HEK293 (cell line): ENCODE results near the gene ARMS2.

Experiments used
- CTCF ChIA-PET: fragments of 350-600 bp; formaldehyde crosslinking; extraction: SDS; loops from one replicate; lab custom pipeline; 2021; ENCODE audit warnings: antibody characterized with exemption; lab: Yijun Ruan, JAX
- POLR2A ChIA-PET: fragments of 300-600 bp; formaldehyde crosslinking; extraction: SDS; loops from one replicate; lab custom pipeline; 2020; ENCODE audit warnings: antibody characterized with exemption, inconsistent platforms; lab: Yijun Ruan, JAX
- H3K27ac ChIP-seq: fragments of 200-500 bp; sonication (Bioruptor generic); 2 replicates; pipeline ENCODE4 v1.5.1; 2014; ENCODE audit warnings: low read depth, low read length, control low read depth, inconsistent platforms; ENCODE audit errors: extremely low read depth
- H3K36me3 ChIP-seq, 2 experiments: fragments of 200-500 bp in 1 of 2; sonication (Bioruptor generic) in 1 of 2; 1 replicate in 1 of 2; 2 replicates in 1 of 2; pipeline ENCODE4 v1.5.1; 2014 to 2017; ENCODE audit warnings: inconsistent platforms in 2 of 2, low read length in 2 of 2; ENCODE audit not compliant: control insufficient read depth in 2 of 2, insufficient read depth in 1 of 2
- H3K4me1 ChIP-seq: fragments of 200-500 bp; sonication (Bioruptor generic); 2 replicates; pipeline ENCODE4 v1.5.1; 2014; ENCODE audit warnings: mild to moderate bottlenecking, low read length, inconsistent platforms; ENCODE audit not compliant: control insufficient read depth, insufficient read depth
- H3K4me3 ChIP-seq: 2 replicates; pipeline ENCODE4 v1.5.1; 2011; ENCODE audit warnings: low read depth, mild to moderate bottlenecking, control low read depth, low read length, moderate library complexity
- H3K9me3 ChIP-seq: fragments of 200-500 bp; sonication (Bioruptor generic); 2 replicates; pipeline ENCODE4 v1.5.1; 2014; ENCODE audit warnings: low read depth, low read length, inconsistent platforms; ENCODE audit not compliant: control insufficient read depth, insufficient read depth
- FEZF1 ChIP-seq: fragments of 450-650 bp; formaldehyde crosslinking; IDR thresholded peaks from 2 replicates; pipeline ENCODE4 v1.5.1; 2016; ENCODE audit warnings: missing biosample characterization, missing genetic modification characterization
- HIC1 ChIP-seq: fragments of 450-650 bp; formaldehyde crosslinking; IDR thresholded peaks from 2 replicates; pipeline ENCODE4 v1.5.1; 2016; ENCODE audit warnings: missing biosample characterization, missing genetic modification characterization
- KLF1 ChIP-seq: fragments of 450-650 bp; formaldehyde crosslinking; IDR thresholded peaks from 2 replicates; pipeline ENCODE4 v1.5.1; 2016; ENCODE audit warnings: missing biosample characterization, missing genetic modification characterization
- MZF1 ChIP-seq: fragments of 450-650 bp; formaldehyde crosslinking; IDR thresholded peaks from 2 replicates; pipeline ENCODE4 v1.5.1; 2017; ENCODE audit warnings: missing biosample characterization, missing genetic modification characterization, borderline replicate concordance
- WT1 ChIP-seq: fragments of 450-650 bp; formaldehyde crosslinking; IDR thresholded peaks from 2 replicates; pipeline ENCODE4 v1.5.1; 2016; ENCODE audit warnings: missing biosample characterization, missing genetic modification characterization
- ZBTB17 ChIP-seq: fragments of 450-650 bp; formaldehyde crosslinking; IDR thresholded peaks from 2 replicates; pipeline ENCODE4 v1.5.1; 2016; ENCODE audit warnings: missing biosample characterization, missing genetic modification characterization
- ZBTB21 ChIP-seq: fragments of 450-650 bp; formaldehyde crosslinking; IDR thresholded peaks from 2 replicates; pipeline ENCODE4 v1.5.1; 2017; ENCODE audit warnings: missing biosample characterization, missing genetic modification characterization
- ZIC2 ChIP-seq: fragments of 450-650 bp; formaldehyde crosslinking; IDR thresholded peaks from 2 replicates; pipeline ENCODE4 v1.5.1; 2016; ENCODE audit warnings: missing biosample characterization, missing genetic modification characterization
- ZNF10 ChIP-seq: fragments of 450-650 bp; formaldehyde crosslinking; IDR thresholded peaks from 2 replicates; pipeline ENCODE4 v1.5.1; 2017; ENCODE audit warnings: missing biosample characterization, missing genetic modification characterization
- ZNF112 ChIP-seq: fragments of 450-650 bp; formaldehyde crosslinking; IDR thresholded peaks from 2 replicates; pipeline ENCODE4 v1.5.0; 2017; ENCODE audit warnings: missing biosample characterization, missing genetic modification characterization
- ZNF132 ChIP-seq: fragments of 450-650 bp; formaldehyde crosslinking; IDR thresholded peaks from 2 replicates; pipeline ENCODE4 v1.5.1; 2017; ENCODE audit warnings: missing biosample characterization, missing genetic modification characterization, borderline replicate concordance
- ZNF157 ChIP-seq: fragments of 450-650 bp; formaldehyde crosslinking; IDR thresholded peaks from 2 replicates; pipeline ENCODE4 v1.5.1; 2016; ENCODE audit warnings: missing biosample characterization, missing genetic modification characterization
- ZNF202 ChIP-seq: fragments of 450-650 bp; formaldehyde crosslinking; IDR thresholded peaks from 2 replicates; pipeline ENCODE4 v1.5.1; 2016; ENCODE audit warnings: missing biosample characterization, missing genetic modification characterization, borderline replicate concordance
- ZNF239 ChIP-seq: fragments of 450-650 bp; formaldehyde crosslinking; IDR thresholded peaks from 2 replicates; pipeline ENCODE4 v1.5.1; 2016; ENCODE audit warnings: missing biosample characterization, missing genetic modification characterization
- ZNF335 ChIP-seq: fragments of 450-650 bp; formaldehyde crosslinking; conservative IDR thresholded peaks from 2 replicates; pipeline ENCODE4 v1.5.1; 2016; ENCODE audit warnings: missing biosample characterization, missing genetic modification characterization
- ZNF530 ChIP-seq: fragments of 450-650 bp; formaldehyde crosslinking; IDR thresholded peaks from 2 replicates; pipeline ENCODE4 v1.5.1; 2016; ENCODE audit warnings: low read depth, missing biosample characterization, missing genetic modification characterization
- ZNF548 ChIP-seq: fragments of 450-650 bp; formaldehyde crosslinking; IDR thresholded peaks from 2 replicates; pipeline ENCODE4 v1.5.1; 2016; ENCODE audit warnings: missing biosample characterization, missing genetic modification characterization
- ZNF585B ChIP-seq: fragments of 450-650 bp; formaldehyde crosslinking; IDR thresholded peaks from 2 replicates; pipeline ENCODE4 v1.5.1; 2016; ENCODE audit warnings: missing biosample characterization, missing genetic modification characterization
- ZNF626 ChIP-seq: fragments of 450-650 bp; sonication (Bioruptor Pico); formaldehyde crosslinking; IDR thresholded peaks from 2 replicates; pipeline ENCODE4 v1.5.1; 2018; ENCODE audit warnings: missing biosample characterization, missing genetic modification characterization, inconsistent platforms
- ZNF692 ChIP-seq: fragments of 450-650 bp; formaldehyde crosslinking; IDR thresholded peaks from 2 replicates; pipeline ENCODE4 v1.5.1; 2016; ENCODE audit warnings: missing biosample characterization, missing genetic modification characterization
- ZNF768 ChIP-seq: fragments of 450-650 bp; formaldehyde crosslinking; IDR thresholded peaks from 2 replicates; pipeline ENCODE4 v1.5.1; 2018; ENCODE audit warnings: missing biosample characterization, mild to moderate bottlenecking, missing genetic modification characterization
- ZNF776 ChIP-seq: fragments of 450-650 bp; formaldehyde crosslinking; IDR thresholded peaks from 2 replicates; pipeline ENCODE4 v1.5.0; 2017; ENCODE audit warnings: missing biosample characterization, missing genetic modification characterization, borderline replicate concordance
- ZSCAN16 ChIP-seq: fragments of 450-650 bp; formaldehyde crosslinking; IDR thresholded peaks from 2 replicates; pipeline ENCODE4 v1.5.1; 2016; ENCODE audit warnings: missing biosample characterization, missing genetic modification characterization
- ZSCAN30 ChIP-seq: fragments of 450-650 bp; IDR thresholded peaks from 2 replicates; pipeline ENCODE4 v1.5.1; 2018; ENCODE audit warnings: missing biosample characterization, mild to moderate bottlenecking, missing genetic modification characterization, moderate library complexity
- TF ChIP-seq, protein P1 (sequence below): fragments of 450-650 bp; formaldehyde crosslinking; IDR thresholded peaks from 2 replicates; pipeline ENCODE4 v1.5.1; 2016; ENCODE audit warnings: missing biosample characterization, missing genetic modification characterization
- TF ChIP-seq, protein P2 (sequence below): fragments of 450-650 bp; formaldehyde crosslinking; IDR thresholded peaks from 2 replicates; pipeline ENCODE4 v1.5.1; 2017; ENCODE audit warnings: missing biosample characterization, missing genetic modification characterization
- TF ChIP-seq, protein P3 (sequence below): IDR thresholded peaks from 2 replicates; pipeline ENCODE4 v1.6.1; 2011; ENCODE audit warnings: mild to moderate bottlenecking, low read depth, low read length, borderline replicate concordance

The ARMS2 gene

DNA sequence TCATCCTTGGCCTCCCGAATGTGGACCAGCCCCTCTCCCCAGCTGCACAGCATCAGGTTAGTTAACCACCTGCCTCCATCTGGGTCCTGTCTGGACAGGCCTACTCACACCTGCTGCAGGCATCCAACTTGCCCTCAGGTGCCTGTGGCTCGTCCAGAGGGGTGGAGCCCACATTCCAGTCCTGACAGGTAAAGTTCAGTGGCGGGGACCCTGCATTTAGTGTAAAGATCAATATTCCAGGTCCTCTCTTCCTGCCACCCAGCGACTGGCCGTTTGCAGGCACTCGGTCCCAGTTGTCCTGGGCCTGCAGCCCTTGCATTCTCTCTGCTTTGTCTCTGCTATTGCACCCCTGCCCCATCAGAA lies 21.9 kb downstream of the ARMS2 start (continued):
- TF ChIP-seq ZBTB17 (no peak), ZNF132 (tag by site-specific recombination) (no peak), KLF1 (tag by site-specific recombination) (no peak)
- TF ChIP-seq, protein P1, sequence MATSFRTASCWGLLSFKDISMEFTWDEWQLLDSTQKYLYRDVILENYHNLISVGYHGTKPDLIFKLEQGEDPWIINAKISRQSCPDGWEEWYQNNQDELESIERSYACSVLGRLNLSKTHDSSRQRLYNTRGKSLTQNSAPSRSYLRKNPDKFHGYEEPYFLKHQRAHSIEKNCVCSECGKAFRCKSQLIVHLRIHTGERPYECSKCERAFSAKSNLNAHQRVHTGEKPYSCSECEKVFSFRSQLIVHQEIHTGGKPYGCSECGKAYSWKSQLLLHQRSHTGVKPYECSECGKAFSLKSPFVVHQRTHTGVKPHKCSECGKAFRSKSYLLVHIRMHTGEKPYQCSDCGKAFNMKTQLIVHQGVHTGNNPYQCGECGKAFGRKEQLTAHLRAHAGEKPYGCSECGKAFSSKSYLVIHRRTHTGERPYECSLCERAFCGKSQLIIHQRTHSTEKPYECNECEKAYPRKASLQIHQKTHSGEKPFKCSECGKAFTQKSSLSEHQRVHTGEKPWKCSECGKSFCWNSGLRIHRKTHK: no peak

- POLR2A ChIA-PET: no interaction called here
These were observed 23.0 kb downstream of the ARMS2 start for GRCh38 chr10:122477436-122477835.

GRCh38 chr10:122478971-122479370 lies 24.5 kb downstream of the ARMS2 start:
- TF ChIP-seq, protein P2, sequence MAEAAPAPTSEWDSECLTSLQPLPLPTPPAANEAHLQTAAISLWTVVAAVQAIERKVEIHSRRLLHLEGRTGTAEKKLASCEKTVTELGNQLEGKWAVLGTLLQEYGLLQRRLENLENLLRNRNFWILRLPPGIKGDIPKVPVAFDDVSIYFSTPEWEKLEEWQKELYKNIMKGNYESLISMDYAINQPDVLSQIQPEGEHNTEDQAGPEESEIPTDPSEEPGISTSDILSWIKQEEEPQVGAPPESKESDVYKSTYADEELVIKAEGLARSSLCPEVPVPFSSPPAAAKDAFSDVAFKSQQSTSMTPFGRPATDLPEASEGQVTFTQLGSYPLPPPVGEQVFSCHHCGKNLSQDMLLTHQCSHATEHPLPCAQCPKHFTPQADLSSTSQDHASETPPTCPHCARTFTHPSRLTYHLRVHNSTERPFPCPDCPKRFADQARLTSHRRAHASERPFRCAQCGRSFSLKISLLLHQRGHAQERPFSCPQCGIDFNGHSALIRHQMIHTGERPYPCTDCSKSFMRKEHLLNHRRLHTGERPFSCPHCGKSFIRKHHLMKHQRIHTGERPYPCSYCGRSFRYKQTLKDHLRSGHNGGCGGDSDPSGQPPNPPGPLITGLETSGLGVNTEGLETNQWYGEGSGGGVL (tag by site-specific recombination): no peak
- TF ChIP-seq ZNF335 (tag by site-specific recombination) (no peak), FEZF1 (tag by site-specific recombination) (no peak), ZNF530 (no peak), ZNF10 (no peak), WT1 (tag by site-specific recombination) (no peak), ZNF112 (no peak), ZSCAN16 (tag by site-specific recombination) (no peak), MZF1 (tag by site-specific recombination) (no peak), ZSCAN30 (tag by site-specific recombination) (no peak), ZNF239 (tag by site-specific recombination) (no peak), ZNF585B (tag by site-specific recombination) (no peak), ZNF548 (tag by site-specific recombination) (no peak), ZBTB21 (tag by site-specific recombination) (no peak)
- TF ChIP-seq, protein P3, sequence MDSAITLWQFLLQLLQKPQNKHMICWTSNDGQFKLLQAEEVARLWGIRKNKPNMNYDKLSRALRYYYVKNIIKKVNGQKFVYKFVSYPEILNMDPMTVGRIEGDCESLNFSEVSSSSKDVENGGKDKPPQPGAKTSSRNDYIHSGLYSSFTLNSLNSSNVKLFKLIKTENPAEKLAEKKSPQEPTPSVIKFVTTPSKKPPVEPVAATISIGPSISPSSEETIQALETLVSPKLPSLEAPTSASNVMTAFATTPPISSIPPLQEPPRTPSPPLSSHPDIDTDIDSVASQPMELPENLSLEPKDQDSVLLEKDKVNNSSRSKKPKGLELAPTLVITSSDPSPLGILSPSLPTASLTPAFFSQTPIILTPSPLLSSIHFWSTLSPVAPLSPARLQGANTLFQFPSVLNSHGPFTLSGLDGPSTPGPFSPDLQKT: no peak
- Histone ChIP-seq H3K4me1 (0 out of 2 replicates have a peak, but pooled peaks cover 3% of the 10 kb centered on the region), H3K36me3 (no peaks in the 10 kb centered on the region), H3K4me3 (no peak overlapping the region), H3K9me3 (no peaks in the 10 kb centered on the region), H3K27ac (no peak overlapping the region)
- CTCF ChIA-PET: no interaction called here
- POLR2A ChIA-PET: interaction anchor here (1.2 kb wide), 1 partner anchor 10 kb away, joined by 5 read pairs; no protein-coding TSS in a partner anchor

More at GRCh38 chr10:122477436-122477835, 23.0 kb downstream of the ARMS2 start:
- CTCF ChIA-PET: interaction anchor here (1.3 kb wide), 1 partner anchor 88 kb away, joined by 4 read pairs; no protein-coding TSS in a partner anchor
- no peaks in the 10 kb centered on the region for H3K9me3 ChIP-seq
- no peaks in the 10 kb centered on the region for H3K36me3 ChIP-seq
- no peak for TF ChIP-seq HIC1 (tag by site-specific recombination)
- TF ChIP-seq ZNF776 (tag by site-specific recombination): no peak
- TF ChIP-seq ZNF626 (tag by site-specific recombination): no peak
- TF ChIP-seq ZNF692 (tag by site-specific recombination): no peak
- TF ChIP-seq ZNF768 (tag by site-specific recombination): no peak
- TF ChIP-seq ZIC2 (tag by site-specific recombination): peak; percentile 40
- no peak for TF ChIP-seq ZNF157
- no peak for TF ChIP-seq ZNF202
- H3K4me3 ChIP-seq: no peak overlapping the region
- 0 out of 2 replicates have a peak, but pooled peaks cover 3% of the 10 kb centered on the region for H3K4me1 ChIP-seq
- no peak overlapping the region for H3K27ac ChIP-seq
